H1 (cell line): Measurements from ENCODE around the gene TMEM63A. TPM values are rescaled to one million over a fixed set of nuclear protein-coding genes. Genes with fewer than 3 reads are reported as not detected.

Experiments used
- JUN ChIP-seq: IDR thresholded peaks from 2 replicates; pipeline ENCODE4 v1.6.1; 2011; ENCODE audit warnings: low read depth, mild to moderate bottlenecking, improper control_type of control experiment, low read length
- SUZ12 ChIP-seq: fragments of 200-600 bp; sonication (generic); IDR thresholded peaks from 2 replicates; pipeline ENCODE4 v1.6.1; 2012; ENCODE audit warnings: mild to moderate bottlenecking, inconsistent platforms, low read length, moderate library complexity, mixed read lengths
- USF2 ChIP-seq: IDR thresholded peaks from 2 replicates; pipeline ENCODE4 v1.6.1; 2011; ENCODE audit warnings: low read length, improper control_type of control experiment
- polyA plus RNA-seq, 7 experiments: library from polyadenylated mRNA; depleted of rRNA in 3 of 7; stranded (reverse) in 5 of 7; unstranded in 2 of 7; fragments of >200 nt in 5 of 7; fragments of 200-250 nt in 2 of 7; gene quantifications; 1 replicate in 5 of 7; 2 replicates in 1 of 7; 4 replicates in 1 of 7; pipeline versions ENCODE4 v1.2.1 to v1.2.3, GENCODE V29; 2011 to 2013; ENCODE audit warnings: missing spikeins in 2 of 7, mixed read lengths in 2 of 7
- total RNA-seq: library from RNA; stranded (reverse); fragmentation: NEBNext Ultra II Directional; extraction: Animal tissue kit (Norgen Biotek cat#: 25700); gene quantifications from 2 replicates; pipeline ENCODE4 v1.2.1, GENCODE V29; 2021

TMEM63A gene
- total and polyA plus RNA-seq, 2 of the 8 experiments (the other 6 are each of a cell fraction or from before 2014, with no cell fraction given), result 26.1 to 55.4 TPM

DNA sequence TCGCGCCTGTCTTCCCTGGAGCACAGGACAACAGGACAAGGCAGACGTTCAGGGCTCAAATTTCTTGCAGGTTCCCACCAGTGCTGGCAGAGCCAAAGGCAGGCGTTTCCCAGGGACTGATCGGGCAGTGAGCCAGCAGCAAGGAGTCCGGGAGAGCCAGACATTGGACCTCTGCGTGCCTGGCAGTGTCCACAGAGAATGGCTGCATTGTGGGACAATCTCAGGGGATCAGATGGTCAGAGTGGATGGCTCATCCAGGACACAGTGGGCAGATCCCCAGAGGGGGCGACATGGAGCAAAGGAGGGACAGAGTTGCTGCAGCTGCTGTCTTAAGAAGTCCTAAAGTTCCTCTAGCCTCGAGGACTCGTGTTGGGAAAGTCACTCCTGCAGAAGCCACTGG lies 4.6 kb downstream of the TMEM63A start (continued):
- TF ChIP-seq USF2, result no peak
- TF ChIP-seq SUZ12, result no peak
- TF ChIP-seq JUN, result no peak
